Mesothelial cell of epicardium (in vitro differentiated cells): ENCODE results near the gene TLE5. TPM values are rescaled to one million over a fixed set of nuclear protein-coding genes. Genes with fewer than 3 reads are reported as not detected.
A peak's percentile ranks its signal among the peaks of the same experiment; 100 is the strongest.
"Not testable (repeated sequence)": the region's sequence is repeated elsewhere in the genome, so short reads cannot be mapped to it uniquely, and the experiment has no call there.

ENCODE experiments used
- DNase-seq, 2 experiments: peaks; one replicate each; pipeline ENCODE4 v3.0.0; 2021; ENCODE audit warnings: low spot score in 2 of 2; ENCODE audit not compliant: unreplicated experiment in 2 of 2
- H3K27ac Mint-ChIP-seq: 2 replicates; pipeline ENCODE4 v1.8.0; 2021; ENCODE audit warnings: mixed read lengths
- H3K27me3 Mint-ChIP-seq: 2 replicates; pipeline ENCODE4 v1.8.0; 2021; ENCODE audit warnings: low read depth, mixed read lengths
- H3K36me3 Mint-ChIP-seq: 2 replicates; pipeline ENCODE4 v1.8.0; 2021; ENCODE audit warnings: mixed read lengths
- H3K4me1 Mint-ChIP-seq: 2 replicates; pipeline ENCODE4 v1.8.0; 2021; ENCODE audit warnings: mixed read lengths
- H3K4me3 Mint-ChIP-seq: 2 replicates; pipeline ENCODE4 v1.8.0; 2021; ENCODE audit warnings: mild to moderate bottlenecking, moderate library complexity, mixed read lengths
- H3K9me3 Mint-ChIP-seq: 2 replicates; pipeline ENCODE4 v1.8.0; 2021; ENCODE audit warnings: mixed read lengths
- total RNA-seq: library from RNA; stranded (reverse); gene quantifications from 3 replicates; pipeline ENCODE4 v1.2.1, GENCODE V29; 2021
- TF ChIP-seq, protein P1 (sequence below): fragments of 200-600 bp; sonication (generic); IDR thresholded peaks from one replicate; pipeline ENCODE4 v1.5.0; 2021; ENCODE audit warnings: antibody characterized with exemption; ENCODE audit not compliant: unreplicated experiment

TLE5 gene
- total RNA-seq, 1 donor from 2014 or later: 417 TPM

DNA sequence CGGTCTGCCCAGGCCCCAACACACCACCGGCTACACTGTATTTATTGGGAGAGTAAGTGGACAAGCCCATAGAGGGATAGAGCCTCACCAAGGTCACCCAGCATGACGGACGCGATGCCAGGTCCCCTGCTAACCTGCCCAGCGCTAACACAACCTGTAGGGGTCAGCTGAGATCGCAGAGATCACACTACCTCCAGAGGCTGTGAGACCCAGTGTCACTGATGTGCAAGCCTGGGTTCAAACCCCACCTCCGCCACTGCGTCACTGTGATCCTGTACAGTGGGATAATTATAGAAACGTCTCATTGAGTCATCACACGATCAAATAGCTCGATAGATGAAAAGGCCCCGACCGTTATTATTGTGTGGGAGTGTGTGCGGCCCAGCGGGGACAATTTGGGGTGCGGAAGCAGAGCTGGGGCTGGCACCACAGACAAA is 22.6 kb downstream of the TLE5 start:
- peaks cover 7% of the 10 kb centered on the region for H3K27me3 Mint-ChIP-seq
- DNase-seq: no peak
- H3K4me3 Mint-ChIP-seq: no peak overlapping the region
- H3K36me3 Mint-ChIP-seq: no peaks in the 10 kb centered on the region
- H3K27ac Mint-ChIP-seq: peak overlapping the region; percentile 8
- TF ChIP-seq, protein P1, sequence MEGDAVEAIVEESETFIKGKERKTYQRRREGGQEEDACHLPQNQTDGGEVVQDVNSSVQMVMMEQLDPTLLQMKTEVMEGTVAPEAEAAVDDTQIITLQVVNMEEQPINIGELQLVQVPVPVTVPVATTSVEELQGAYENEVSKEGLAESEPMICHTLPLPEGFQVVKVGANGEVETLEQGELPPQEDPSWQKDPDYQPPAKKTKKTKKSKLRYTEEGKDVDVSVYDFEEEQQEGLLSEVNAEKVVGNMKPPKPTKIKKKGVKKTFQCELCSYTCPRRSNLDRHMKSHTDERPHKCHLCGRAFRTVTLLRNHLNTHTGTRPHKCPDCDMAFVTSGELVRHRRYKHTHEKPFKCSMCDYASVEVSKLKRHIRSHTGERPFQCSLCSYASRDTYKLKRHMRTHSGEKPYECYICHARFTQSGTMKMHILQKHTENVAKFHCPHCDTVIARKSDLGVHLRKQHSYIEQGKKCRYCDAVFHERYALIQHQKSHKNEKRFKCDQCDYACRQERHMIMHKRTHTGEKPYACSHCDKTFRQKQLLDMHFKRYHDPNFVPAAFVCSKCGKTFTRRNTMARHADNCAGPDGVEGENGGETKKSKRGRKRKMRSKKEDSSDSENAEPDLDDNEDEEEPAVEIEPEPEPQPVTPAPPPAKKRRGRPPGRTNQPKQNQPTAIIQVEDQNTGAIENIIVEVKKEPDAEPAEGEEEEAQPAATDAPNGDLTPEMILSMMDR: no peak
- no peaks in the 10 kb centered on the region for H3K9me3 Mint-ChIP-seq
- H3K4me1 Mint-ChIP-seq: peaks cover 29% of the 10 kb centered on the region

DNA sequence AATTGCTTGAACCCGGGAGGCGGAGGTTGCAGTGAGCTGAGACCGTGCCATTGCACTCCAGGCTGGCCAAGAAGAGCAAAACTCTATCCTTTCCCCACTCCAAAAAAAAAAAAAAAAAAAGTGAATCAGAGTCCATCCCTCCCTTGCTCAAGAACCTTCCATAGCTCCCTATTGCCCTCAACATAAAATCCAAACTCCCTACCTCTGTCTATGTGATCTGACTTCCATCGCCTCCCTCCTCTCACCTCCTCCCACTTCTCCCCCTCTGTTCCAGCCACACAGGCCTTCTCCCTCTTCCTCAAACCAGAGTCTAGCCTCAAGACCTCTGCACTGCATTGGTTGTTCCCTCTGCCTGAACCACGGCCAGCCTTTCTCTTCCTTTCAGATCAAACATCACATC is 23.2 kb downstream of the TLE5 start:
- no peak for DNase-seq
- Mint-ChIP-seq H3K36me3 (no peaks in the 10 kb centered on the region), H3K27ac (peak overlapping the region; percentile 8), H3K4me1 (peaks cover 32% of the 10 kb centered on the region), H3K27me3 (peaks cover 11% of the 10 kb centered on the region), H3K9me3 (no peaks in the 10 kb centered on the region), H3K4me3 (no peak overlapping the region)
- TF ChIP-seq, protein P1: no peak

- Mint-ChIP-seq H3K36me3 (no peaks in the 10 kb centered on the region), H3K4me3 (no peak overlapping the region), H3K4me1 (peaks cover 39% of the 10 kb centered on the region), H3K27me3 (peaks cover 17% of the 10 kb centered on the region), H3K9me3 (no peaks in the 10 kb centered on the region), H3K27ac (no peak overlapping the region)
- DNase-seq: no peak
- TF ChIP-seq, protein P1: no peak
Measured at GRCh38 chr19:3038214-3038613, 24.1 kb downstream of the TLE5 start.

DNA sequence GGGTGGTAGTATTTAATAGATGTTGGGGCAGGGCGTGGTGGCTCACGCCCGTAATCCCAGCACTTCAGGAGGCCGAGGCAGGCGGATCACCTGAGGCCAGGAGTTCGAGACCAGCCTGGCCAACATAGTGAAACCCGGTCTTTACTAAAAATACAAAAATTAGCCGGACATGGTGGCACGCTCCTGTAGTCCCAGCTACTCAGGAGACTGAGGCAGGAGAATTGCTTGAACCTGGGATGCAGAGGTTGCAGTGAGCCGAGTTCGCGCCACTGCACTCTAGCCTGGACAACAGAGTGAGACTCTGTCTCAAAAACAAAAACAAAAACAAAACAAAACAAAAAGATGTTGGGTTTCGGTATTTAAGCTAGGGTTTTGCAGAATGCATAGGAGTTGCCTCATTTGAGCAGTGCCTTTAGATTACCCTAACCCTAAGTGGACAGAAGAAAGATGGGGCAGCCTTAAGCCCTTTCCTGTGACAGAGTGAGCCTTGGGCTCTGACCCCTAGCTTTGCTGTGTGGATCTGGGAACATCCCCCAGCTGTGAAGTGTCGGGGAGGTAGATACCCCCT is 25.2 kb downstream of the TLE5 start:
- not testable (repeated sequence) for H3K36me3 Mint-ChIP-seq, H3K27ac Mint-ChIP-seq, H3K9me3 Mint-ChIP-seq, DNase-seq
- Mint-ChIP-seq H3K4me3 (peak overlapping the region; percentile 70), H3K4me1 (peaks cover 34% of the 10 kb centered on the region), H3K27me3 (peaks cover 26% of the 10 kb centered on the region)

GRCh38 chr19:3036119-3036976 is 25.9 kb downstream of the TLE5 start:
- peaks cover 33% of the 10 kb centered on the region for H3K27me3 Mint-ChIP-seq
- H3K36me3 Mint-ChIP-seq: no peaks in the 10 kb centered on the region
- H3K4me1 Mint-ChIP-seq: peaks cover 31% of the 10 kb centered on the region
- DNase-seq: peak; percentile 93 to 94
- H3K9me3 Mint-ChIP-seq: no peaks in the 10 kb centered on the region
- TF ChIP-seq, protein P1: no peak
- peak overlapping the region; percentile 97 for H3K27ac Mint-ChIP-seq
- peak overlapping the region; percentile 70 for H3K4me3 Mint-ChIP-seq

GRCh38 chr19:3035542-3036118 is 26.7 kb downstream of the TLE5 start:
- no peaks in the 10 kb centered on the region for H3K9me3 Mint-ChIP-seq
- H3K4me1 Mint-ChIP-seq: peaks cover 30% of the 10 kb centered on the region
- H3K36me3 Mint-ChIP-seq: no peaks in the 10 kb centered on the region
- peak overlapping the region; percentile 70 for H3K4me3 Mint-ChIP-seq
- H3K27ac Mint-ChIP-seq: peak overlapping the region; percentile 97
- peaks cover 38% of the 10 kb centered on the region for H3K27me3 Mint-ChIP-seq
- DNase-seq: peak; percentile 97
- TF ChIP-seq, protein P1: no peak
